HCT116 (cell line): ENCODE measurements around the gene BST2. TPM values are rescaled to one million over a fixed set of nuclear protein-coding genes. Genes with fewer than 3 reads are reported as not detected.

Source experiments
- ATAC-seq: fragments of 200-7000 bp; cut with Tn5 transposase; 2 replicates; pipeline ENCODE4 v1.9.1; 2020; ENCODE audit warnings: mild to moderate bottlenecking, moderate library complexity
- BruUV-seq: library from RNA; stranded (reverse); fragments of 400-500 nt; replicated peaks from 2 replicates; lab custom pipeline; 2021; lab: Mats Ljungman, UMichigan
- CTCF ChIA-PET: fragments of 300-600 bp; sonication (Branson Sonifier 250); formaldehyde crosslinking; loops from one replicate; lab custom pipeline; 2021; ENCODE audit warnings: antibody characterized with exemption; lab: Charles Lee
- POLR2A ChIA-PET: fragments of 300-600, 350-600 bp; sonication (Branson Sonifier 250); formaldehyde crosslinking; loops from one replicate; lab custom pipeline; 2021; ENCODE audit warnings: antibody characterized with exemption; lab: Charles Lee
- RAD21 ChIA-PET, 2 experiments: fragments of 300-600 bp; sonication (Branson Sonifier 250); formaldehyde crosslinking; loops; one replicate each; lab custom pipeline; 2023; ENCODE audit warnings: low total read pairs in 2 of 2; ENCODE audit not compliant: uncharacterized antibody in 2 of 2, unreplicated experiment in 2 of 2, low non-redundant PET in 1 of 2; lab: Charles Lee
- DNase-seq: peaks from one replicate; pipeline ENCODE4 v3.0.0-alpha.2; 2010; ENCODE audit warnings: low read depth, low spot score
- H2AFZ ChIP-seq: fragments of 200-600 bp; shearing (Covaris generic), sonication (generic); 2 replicates; pipeline ENCODE4 v1.6.1; 2017; ENCODE audit warnings: low read depth, mixed run types, mixed read lengths, antibody characterized with exemption, low read length; ENCODE audit not compliant: poor library complexity, severe bottlenecking
- H3K27ac ChIP-seq: 2 replicates; pipeline ENCODE4 v1.5.1; 2012; ENCODE audit warnings: low read depth, low read length
- H3K27me3 ChIP-seq: fragments of 200-600 bp; sonication (generic); 2 replicates; pipeline ENCODE4 v1.6.1; 2016; ENCODE audit warnings: mixed run types, low read length, mixed read lengths; ENCODE audit not compliant: insufficient read depth
- H3K36me3 ChIP-seq, 2 experiments: fragments of 200-500 bp in 1 of 2; fragments of 200-600 bp in 1 of 2; sonication (Bioruptor generic) in 1 of 2; sonication (generic) in 1 of 2; 2 replicates each; pipeline versions ENCODE4 v1.5.1 to v1.6.1; 2014 to 2016; ENCODE audit warnings: low read length in 2 of 2, inconsistent platforms in 1 of 2, mixed read lengths in 1 of 2, mixed run types in 1 of 2; ENCODE audit not compliant: insufficient read depth in 2 of 2, control insufficient read depth in 1 of 2
- H3K4me1 ChIP-seq, 2 experiments: fragments of 200-600 bp in 1 of 2; sonication (generic) in 1 of 2; 2 replicates each; pipeline versions ENCODE4 v1.5.1 to v1.6.1; 2012 to 2017; ENCODE audit warnings: low read length in 2 of 2, inconsistent platforms in 1 of 2, mild to moderate bottlenecking in 1 of 2, mixed read lengths in 1 of 2, mixed run types in 1 of 2, moderate library complexity in 1 of 2; ENCODE audit not compliant: insufficient read depth in 2 of 2, control insufficient read depth in 1 of 2
- H3K4me2 ChIP-seq: fragments of 200-600 bp; sonication (generic); 2 replicates; pipeline ENCODE4 v1.6.1; 2017; ENCODE audit warnings: mixed run types, low read length, mixed read lengths
- H3K4me3 ChIP-seq, 2 experiments: fragments of 200-600 bp in 1 of 2; sonication (generic) in 1 of 2; replicated peaks in 1 of 2; 2 replicates each; pipeline ENCODE4 v1.5.1; 2011 to 2016; ENCODE audit warnings: low read length in 2 of 2, control low read depth in 1 of 2, low read depth in 1 of 2, mild to moderate bottlenecking in 1 of 2, mixed read lengths in 1 of 2, mixed run types in 1 of 2
- H3K79me2 ChIP-seq: fragments of 200-600 bp; sonication (generic); 2 replicates; pipeline ENCODE4 v1.6.1; 2017; ENCODE audit warnings: mild to moderate bottlenecking, mixed run types, low read length, moderate library complexity, mixed read lengths; ENCODE audit not compliant: insufficient read depth
- H3K9ac ChIP-seq: fragments of 200-600 bp; sonication (generic); 2 replicates; pipeline ENCODE4 v1.6.1; 2016; ENCODE audit warnings: low read length, mixed read lengths
- H3K9me2 ChIP-seq: fragments of 200-600 bp; sonication (generic), shearing (Covaris generic); 2 replicates; pipeline ENCODE4 v1.6.1; 2017; ENCODE audit warnings: mixed run types, mild to moderate bottlenecking, moderate library complexity; ENCODE audit not compliant: insufficient read depth
- H3K9me3 ChIP-seq, 2 experiments: fragments of 200-500 bp in 1 of 2; fragments of 200-600 bp in 1 of 2; sonication (Bioruptor generic) in 1 of 2; sonication (generic) in 1 of 2; 2 replicates each; pipeline ENCODE4 v1.6.1; 2014 to 2017; ENCODE audit warnings: low read length in 2 of 2, mixed read lengths in 2 of 2, inconsistent platforms in 1 of 2, low read depth in 1 of 2, mild to moderate bottlenecking in 1 of 2, mixed run types in 1 of 2, moderate library complexity in 1 of 2; ENCODE audit not compliant: control insufficient read depth in 1 of 2, insufficient read depth in 1 of 2
- H4K20me1 ChIP-seq: fragments of 200-600 bp; sonication (generic), shearing (Covaris generic); 2 replicates; pipeline ENCODE4 v1.6.1; 2017; ENCODE audit warnings: mixed run types, mild to moderate bottlenecking, moderate library complexity; ENCODE audit not compliant: insufficient read depth
- ATF3 ChIP-seq: IDR thresholded peaks from 2 replicates; pipeline ENCODE4 v1.6.1; 2012
- CEBPB ChIP-seq: IDR thresholded peaks from 2 replicates; pipeline ENCODE4 v1.6.1; 2012; ENCODE audit warnings: low read depth
- EZH2 ChIP-seq: fragments of 200-600 bp; sonication (generic); IDR thresholded peaks from 2 replicates; pipeline ENCODE4 v1.6.1; 2017; ENCODE audit warnings: antibody characterized with exemption, mixed run types
- FOSL1 ChIP-seq: IDR thresholded peaks from 2 replicates; pipeline ENCODE4 v1.6.1; 2012; ENCODE audit warnings: low read depth
- JUND ChIP-seq: IDR thresholded peaks from 2 replicates; pipeline ENCODE4 v1.6.1; 2012
- MAX ChIP-seq: IDR thresholded peaks from 2 replicates; pipeline ENCODE4 v1.6.1; 2012
- POLR2A ChIP-seq: IDR thresholded peaks from 2 replicates; pipeline ENCODE4 v1.7.0; 2011; ENCODE audit warnings: borderline replicate concordance; ENCODE audit not compliant: insufficient read depth, insufficient read length; ENCODE audit errors: extremely low read depth
- POLR2AphosphoS5 ChIP-seq: IDR thresholded peaks from 2 replicates; pipeline ENCODE4 v1.6.1; 2011; ENCODE audit warnings: mild to moderate bottlenecking, low read depth, low read length, moderate library complexity
- RAD21 ChIP-seq: IDR thresholded peaks from 2 replicates; pipeline ENCODE4 v1.6.1; 2012; ENCODE audit warnings: low read depth, mild to moderate bottlenecking
- REST ChIP-seq: IDR thresholded peaks from 2 replicates; pipeline ENCODE4 v1.6.1; 2012; ENCODE audit warnings: low read depth
- SIN3A ChIP-seq: IDR thresholded peaks from 2 replicates; pipeline ENCODE4 v1.6.1; 2012; ENCODE audit warnings: low read depth
- SP1 ChIP-seq: IDR thresholded peaks from 2 replicates; pipeline ENCODE4 v1.6.1; 2012; ENCODE audit warnings: low read depth
- SRF ChIP-seq: IDR thresholded peaks from 2 replicates; pipeline ENCODE4 v1.6.1; 2012; ENCODE audit warnings: low read depth
- TCF7L2 ChIP-seq: IDR thresholded peaks from 2 replicates; pipeline ENCODE4 v1.7.0; 2011; ENCODE audit warnings: borderline replicate concordance, inconsistent platforms; ENCODE audit not compliant: insufficient read depth, insufficient read length; ENCODE audit errors: extremely low read depth
- YY1 ChIP-seq: IDR thresholded peaks from 2 replicates; pipeline ENCODE4 v1.6.1; 2011; ENCODE audit warnings: low read length, low read depth, moderate library complexity, mild to moderate bottlenecking; ENCODE audit not compliant: insufficient replicate concordance; ENCODE audit errors: extremely low read depth
- ZFX ChIP-seq: fragments of 450-650 bp; IDR thresholded peaks from 2 replicates; pipeline ENCODE4 v1.6.1; 2017
- ZNF274 ChIP-seq: fragments of 200-500 bp; sonication (Bioruptor generic); IDR thresholded peaks from 2 replicates; pipeline ENCODE4 v1.6.1; 2014; ENCODE audit warnings: mild to moderate bottlenecking, low read depth, low read length, inconsistent platforms
- intact Hi-C: fragments of 100-400 bp; cut with micrococcal nuclease; formaldehyde crosslinking; loops from 2 replicates; pipeline ENCODE4 v1.10.0; 2022
- total RNA-seq: library from RNA; stranded (reverse); gene quantifications from one replicate; pipeline ENCODE4 v1.2.1, GENCODE V29; 2021; ENCODE audit not compliant: unreplicated experiment

The BST2 gene
- total RNA-seq, 1 experiment from 2014 or later, result 5.4 TPM

GRCh38 chr19:17404621-17405249 is 695 bp downstream of the BST2 start:
- POLR2A ChIA-PET, result interaction anchor here (0.6 to 2.8 kb wide), 4 partner anchors 12 to 20 kb away, joined by 3 to 21 read pairs (median 3); partner anchors contain the start of gene MVB12A
- Histone ChIP-seq H4K20me1 (no peaks in the 10 kb centered on the region), H3K9ac (no peak overlapping the region), H3K4me3 (no peak overlapping the region), H3K4me1 (peaks cover 4 to 32% of the 10 kb centered on the region in 2 experiments; a peak in 3 of 4 replicates), H3K9me2 (no peaks in the 10 kb centered on the region), H3K79me2 (no peaks in the 10 kb centered on the region), H3K27ac (no peak overlapping the region), H3K27me3 (no peaks in the 10 kb centered on the region), H3K36me3 (no peaks in the 10 kb centered on the region), H3K4me2 (no peak overlapping the region), H2AFZ (no peak overlapping the region), H3K9me3 (no peaks in the 10 kb centered on the region)
- DNase-seq (no peak), ATAC-seq (no peak)
- TF ChIP-seq JUND (no peak), SIN3A (no peak), ZFX (no peak), YY1 (no peak), TCF7L2 (no peak), EZH2 (no peak), ATF3 (no peak), REST (no peak), POLR2AphosphoS5 (no peak), SRF (no peak), FOSL1 (no peak), SP1 (no peak), CEBPB (no peak), ZNF274 (no peak), MAX (no peak), POLR2A (no peak), RAD21 (no peak)
- RAD21 ChIA-PET, result interaction anchor here in 1 of 2 experiments (0.6 kb wide), 1 partner anchor 34 kb away, joined by 4 read pairs; no protein-coding TSS in a partner anchor
- no TSS peak for BruUV-seq
- intact Hi-C loops, result no loop called here
- CTCF ChIA-PET, result interaction anchor here (1.3 kb wide), 1 partner anchor 19 kb away, joined by 3 read pairs; no protein-coding TSS in a partner anchor
